Peyer's patch (tissue), 4 donors: ENCODE results near the gene LCN1.

Experiments
- CTCF ChIP-seq, 6 experiments: fragments of 450-650 bp in 4 of 6; fragments of 200-600 bp in 2 of 6; sonication (generic) in 1 of 6; IDR thresholded peaks; one replicate each; pipeline ENCODE4 v1.5.1; 2017 to 2019; ENCODE audit warnings: antibody characterized with exemption in 6 of 6, mild to moderate bottlenecking in 3 of 6, moderate library complexity in 1 of 6
- POLR2A ChIP-seq, 2 donors: fragments of 450-650 bp; IDR thresholded peaks; one replicate each; pipeline ENCODE4 v1.5.1; 2017; ENCODE audit warnings: antibody characterized with exemption in 2 of 2, mild to moderate bottlenecking in 2 of 2, moderate library complexity in 2 of 2

DNA sequence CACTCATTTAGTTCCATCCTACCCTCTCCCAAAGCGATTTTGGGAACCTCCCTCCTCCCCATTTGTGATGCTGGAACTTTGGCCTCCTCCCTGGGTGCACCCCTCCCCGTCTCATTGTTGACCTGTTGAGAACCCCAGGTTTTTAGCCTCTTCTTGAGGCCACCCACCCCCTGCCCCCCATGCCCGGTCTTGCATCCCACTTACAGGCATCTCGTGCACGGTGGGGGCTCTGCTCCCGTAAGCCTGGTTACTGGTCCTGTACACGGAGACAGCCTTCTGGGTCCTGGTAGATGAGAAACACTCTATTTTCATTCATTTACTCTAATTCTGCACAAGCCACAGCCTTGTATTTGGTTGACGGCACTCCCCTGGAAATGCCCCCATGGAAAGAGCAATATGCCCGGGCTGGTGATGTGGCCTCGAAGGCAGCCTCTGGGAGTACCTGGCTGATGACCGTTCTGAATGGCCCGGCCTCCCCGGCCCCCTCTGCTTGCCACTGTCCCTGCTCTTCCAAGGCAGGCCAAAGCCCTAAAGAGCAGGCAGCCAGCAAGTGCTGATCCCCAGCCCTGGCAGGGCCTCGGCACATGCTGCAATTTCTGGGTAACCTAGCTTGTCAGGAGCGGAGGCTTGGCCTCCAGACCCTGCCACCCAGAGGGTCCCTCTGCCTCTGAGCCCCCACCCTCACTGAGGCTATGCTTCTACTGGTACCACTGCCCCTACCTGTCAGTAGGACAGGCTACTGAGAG lies 22.7 kb upstream of the LCN1 start:
- no peak for TF ChIP-seq POLR2A (IDR thresholded peaks at IDR 0.05)
- TF ChIP-seq CTCF (IDR thresholded peaks at IDR 0.05): no peak
